Lower lobe of right lung (tissue), 2 donors: ENCODE results near the gene ADAMTS12. TPM values are rescaled to one million over a fixed set of nuclear protein-coding genes. Genes with fewer than 3 reads are reported as not detected.

Experiments used
- ATAC-seq, 2 donors: fragments of 200-7000 bp; cut with Tn5 transposase; one replicate each; pipeline ENCODE4 v1.9.1; 2020 to 2022; ENCODE audit warnings: mild to moderate bottlenecking in 2 of 2, moderate library complexity in 2 of 2
- DNase-seq: peaks from one replicate; pipeline ENCODE4 v3.0.0-alpha.2; 2020
- H3K27ac ChIP-seq: fragments of 200-600 bp; one replicate; pipeline ENCODE4 v1.8.0; 2022
- H3K27me3 ChIP-seq: fragments of 200-600 bp; one replicate; pipeline ENCODE4 v1.8.0; 2022; ENCODE audit warnings: low read depth
- H3K36me3 ChIP-seq: fragments of 200-600 bp; one replicate; pipeline ENCODE4 v1.8.0; 2022; ENCODE audit warnings: mild to moderate bottlenecking
- H3K4me1 ChIP-seq: fragments of 200-600 bp; one replicate; pipeline ENCODE4 v1.8.0; 2022
- H3K4me3 ChIP-seq: fragments of 200-600 bp; one replicate; pipeline ENCODE4 v1.8.0; 2022; ENCODE audit warnings: mild to moderate bottlenecking
- H3K9me3 ChIP-seq: fragments of 200-600 bp; one replicate; pipeline ENCODE4 v1.8.0; 2022
- CTCF ChIP-seq: fragments of 200-600 bp; IDR thresholded peaks from one replicate; pipeline ENCODE4 v1.8.0; 2022; ENCODE audit warnings: antibody characterized with exemption, mild to moderate bottlenecking
- intact Hi-C: fragments of 100-400 bp; cut with DNase I; formaldehyde crosslinking; loops from one replicate; pipeline ENCODE4 v1.11.0; 2022
- total RNA-seq: library from RNA; stranded (reverse); fragmentation: NEBNext Ultra II Directional; extraction: Animal tissue kit (Norgen Biotek cat#: 25700); gene quantifications from one replicate; pipeline ENCODE4 v1.2.1, GENCODE V29; 2021
- donor health status: DM: no; HTN: yes; CAD: no; lungs with severe emphysema.

ADAMTS12 gene
- total RNA-seq, 1 donor from 2014 or later: 7.6 TPM

- Histone ChIP-seq H3K4me1 (no peaks in the 10 kb centered on the region), H3K36me3 (no peaks in the 10 kb centered on the region), H3K4me3 (no peak overlapping the region), H3K27ac (no peak overlapping the region), H3K27me3 (no peaks in the 10 kb centered on the region), H3K9me3 (no peaks in the 10 kb centered on the region)
- ATAC-seq (no peak), DNase-seq (no peak)
- no peak for TF ChIP-seq CTCF
- intact Hi-C loops: no loop called here
Measured at GRCh38 chr5:33841891-33842290, 49.9 kb downstream of the ADAMTS12 start.

DNA sequence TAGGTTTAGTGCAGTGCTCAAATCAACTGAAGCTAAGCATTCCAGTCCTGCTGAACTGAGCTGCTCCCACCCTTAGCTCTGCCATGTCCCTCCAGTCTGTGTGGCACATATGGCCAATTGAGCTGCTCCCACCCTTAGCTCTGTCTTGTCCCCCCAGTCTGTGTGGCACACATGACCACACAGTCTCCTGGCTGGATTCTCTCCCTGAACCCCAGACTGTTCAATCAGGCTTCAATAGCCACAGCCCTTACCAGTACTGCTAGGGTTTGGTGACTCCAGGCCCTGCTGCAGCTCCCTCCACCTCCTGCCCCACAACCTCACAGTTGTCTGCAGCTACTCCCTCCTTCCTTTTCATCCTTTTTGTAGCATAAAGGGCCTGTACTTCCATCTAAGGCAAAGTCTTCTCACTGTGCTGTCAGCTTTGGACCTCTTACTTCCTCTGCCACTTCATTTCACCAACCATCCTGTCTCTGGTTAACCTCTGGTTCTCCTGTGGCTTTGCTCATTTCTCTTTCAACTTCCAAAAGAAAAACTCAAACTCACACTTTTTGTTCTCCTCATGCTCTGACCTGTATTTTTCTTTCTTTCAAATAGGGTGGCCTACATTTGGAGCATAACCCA is 50.8 kb downstream of the ADAMTS12 start:
- no peak overlapping the region for H3K27ac ChIP-seq
- DNase-seq: no peak
- H3K4me3 ChIP-seq: no peak overlapping the region
- ATAC-seq: no peak
- H3K27me3 ChIP-seq: no peaks in the 10 kb centered on the region
- no peaks in the 10 kb centered on the region for H3K4me1 ChIP-seq
- intact Hi-C loops: no loop called here
- no peak for TF ChIP-seq CTCF
- no peaks in the 10 kb centered on the region for H3K36me3 ChIP-seq
- no peaks in the 10 kb centered on the region for H3K9me3 ChIP-seq

DNA sequence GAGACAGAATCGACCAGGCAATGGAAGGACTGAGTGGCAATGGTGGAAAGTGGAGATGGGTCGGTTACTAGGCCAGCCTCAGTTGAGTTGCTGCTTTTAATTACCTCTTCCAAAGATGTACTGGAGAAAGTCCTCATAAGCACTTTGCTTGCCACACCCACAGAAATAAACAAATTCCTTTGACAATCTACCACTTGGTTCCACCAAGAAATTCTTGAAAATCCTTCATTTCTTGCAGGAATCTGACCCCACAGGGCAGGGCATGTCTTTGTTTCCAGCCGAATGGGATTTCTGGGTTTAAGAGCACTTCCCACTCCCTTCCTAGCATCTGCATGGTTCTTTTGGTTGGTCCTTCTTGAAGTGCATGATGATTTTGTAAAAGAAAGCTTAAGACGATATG is 54.5 kb downstream of the ADAMTS12 start:
- Histone ChIP-seq H3K27ac (no peak overlapping the region), H3K9me3 (no peaks in the 10 kb centered on the region), H3K36me3 (no peaks in the 10 kb centered on the region), H3K4me1 (no peaks in the 10 kb centered on the region), H3K27me3 (no peaks in the 10 kb centered on the region), H3K4me3 (no peak overlapping the region)
- DNase-seq (no peak), ATAC-seq (no peak)
- TF ChIP-seq CTCF: no peak
- intact Hi-C loops: no loop called here

GRCh38 chr5:33834334-33834733 is 57.5 kb downstream of the ADAMTS12 start:
- intact Hi-C loops: no loop called here
- Histone ChIP-seq H3K27ac (no peak overlapping the region), H3K9me3 (no peaks in the 10 kb centered on the region), H3K27me3 (no peaks in the 10 kb centered on the region), H3K4me1 (no peaks in the 10 kb centered on the region), H3K36me3 (no peaks in the 10 kb centered on the region), H3K4me3 (no peak overlapping the region)
- TF ChIP-seq CTCF: no peak
- DNase-seq (no peak), ATAC-seq (no peak)

DNA sequence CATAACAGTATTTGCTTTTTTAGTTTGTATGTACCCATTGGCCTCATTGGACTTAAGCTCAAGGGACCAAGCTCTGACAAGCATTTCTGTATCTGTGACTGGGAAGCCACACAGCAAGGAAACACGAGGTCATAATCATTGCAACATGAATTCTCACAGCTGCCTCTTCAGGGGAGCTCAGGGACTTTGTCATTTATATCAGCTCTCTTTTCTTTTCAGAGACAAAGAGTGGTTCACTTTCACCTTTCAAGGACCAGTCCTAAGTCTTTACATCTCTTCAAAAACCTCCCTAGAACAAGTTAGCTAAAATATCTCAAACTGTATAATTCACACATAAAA is 58.6 kb downstream of the ADAMTS12 start:
- ATAC-seq: no peak
- H3K36me3 ChIP-seq: no peaks in the 10 kb centered on the region
- no peaks in the 10 kb centered on the region for H3K9me3 ChIP-seq
- DNase-seq: no peak
- intact Hi-C loops: no loop called here
- H3K27ac ChIP-seq: no peak overlapping the region
- no peaks in the 10 kb centered on the region for H3K27me3 ChIP-seq
- no peaks in the 10 kb centered on the region for H3K4me1 ChIP-seq
- TF ChIP-seq CTCF: no peak
- no peak overlapping the region for H3K4me3 ChIP-seq
